Right lobe of liver (tissue), 4 donors: ENCODE measurements around the gene METAP1D.

ENCODE experiments used
- POLR2A ChIP-seq: fragments of 450-650 bp; IDR thresholded peaks from one replicate; pipeline ENCODE4 v1.6.1; 2017; ENCODE audit warnings: antibody characterized with exemption, mild to moderate bottlenecking
- TF ChIP-seq, protein P1 (sequence below), 4 donors: fragments of 200-600 bp in 3 of 4; fragments of 450-650 bp in 1 of 4; IDR thresholded peaks; one replicate each; pipeline versions ENCODE4 v1.5.1 to v1.8.0; 2016 to 2022; ENCODE audit warnings: antibody characterized with exemption in 4 of 4, mild to moderate bottlenecking in 2 of 4
- donor health status: DM: no; HTN: no; CAD: no.
- donor health status: DM: no; HTN: no; CAD: no.
- donor health status: DM: no; HTN: yes; CAD: no.

DNA sequence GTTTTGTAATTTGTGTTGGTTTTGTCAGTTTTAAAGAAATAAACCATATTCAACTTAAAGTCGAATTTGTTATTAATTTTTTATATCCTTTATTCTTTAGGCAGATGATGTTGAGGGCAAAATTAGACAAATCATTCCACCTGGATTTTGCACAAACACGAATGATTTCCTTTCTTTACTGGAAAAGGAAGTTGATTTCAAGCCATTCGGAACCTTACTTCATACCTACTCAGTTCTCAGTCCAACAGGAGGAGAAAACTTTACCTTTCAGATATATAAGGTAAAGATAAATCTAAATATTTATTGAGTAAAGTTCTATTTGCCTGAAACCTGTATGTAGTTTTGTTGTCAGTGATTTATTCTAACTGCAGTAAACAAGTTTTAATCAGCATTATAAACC is 34.5 kb upstream of the METAP1D start:
- TF ChIP-seq, protein P1, sequence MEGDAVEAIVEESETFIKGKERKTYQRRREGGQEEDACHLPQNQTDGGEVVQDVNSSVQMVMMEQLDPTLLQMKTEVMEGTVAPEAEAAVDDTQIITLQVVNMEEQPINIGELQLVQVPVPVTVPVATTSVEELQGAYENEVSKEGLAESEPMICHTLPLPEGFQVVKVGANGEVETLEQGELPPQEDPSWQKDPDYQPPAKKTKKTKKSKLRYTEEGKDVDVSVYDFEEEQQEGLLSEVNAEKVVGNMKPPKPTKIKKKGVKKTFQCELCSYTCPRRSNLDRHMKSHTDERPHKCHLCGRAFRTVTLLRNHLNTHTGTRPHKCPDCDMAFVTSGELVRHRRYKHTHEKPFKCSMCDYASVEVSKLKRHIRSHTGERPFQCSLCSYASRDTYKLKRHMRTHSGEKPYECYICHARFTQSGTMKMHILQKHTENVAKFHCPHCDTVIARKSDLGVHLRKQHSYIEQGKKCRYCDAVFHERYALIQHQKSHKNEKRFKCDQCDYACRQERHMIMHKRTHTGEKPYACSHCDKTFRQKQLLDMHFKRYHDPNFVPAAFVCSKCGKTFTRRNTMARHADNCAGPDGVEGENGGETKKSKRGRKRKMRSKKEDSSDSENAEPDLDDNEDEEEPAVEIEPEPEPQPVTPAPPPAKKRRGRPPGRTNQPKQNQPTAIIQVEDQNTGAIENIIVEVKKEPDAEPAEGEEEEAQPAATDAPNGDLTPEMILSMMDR (IDR thresholded peaks at IDR 0.05), result no peak
- no peak for TF ChIP-seq POLR2A
